HEK293 (cell line): ENCODE measurements around the gene PLK5.

Experiments used
- CTCF ChIA-PET: fragments of 350-600 bp; formaldehyde crosslinking; extraction: SDS; loops from one replicate; lab custom pipeline; 2021; ENCODE audit warnings: antibody characterized with exemption; lab: Yijun Ruan, JAX
- POLR2A ChIA-PET: fragments of 300-600 bp; formaldehyde crosslinking; extraction: SDS; loops from one replicate; lab custom pipeline; 2020; ENCODE audit warnings: antibody characterized with exemption, inconsistent platforms; lab: Yijun Ruan, JAX
- H3K27ac ChIP-seq: fragments of 200-500 bp; sonication (Bioruptor generic); 2 replicates; pipeline ENCODE4 v1.5.1; 2014; ENCODE audit warnings: low read depth, low read length, control low read depth, inconsistent platforms; ENCODE audit errors: extremely low read depth
- H3K36me3 ChIP-seq, 2 experiments: fragments of 200-500 bp in 1 of 2; sonication (Bioruptor generic) in 1 of 2; 1 replicate in 1 of 2; 2 replicates in 1 of 2; pipeline ENCODE4 v1.5.1; 2014 to 2017; ENCODE audit warnings: inconsistent platforms in 2 of 2, low read length in 2 of 2; ENCODE audit not compliant: control insufficient read depth in 2 of 2, insufficient read depth in 1 of 2
- H3K4me1 ChIP-seq: fragments of 200-500 bp; sonication (Bioruptor generic); 2 replicates; pipeline ENCODE4 v1.5.1; 2014; ENCODE audit warnings: mild to moderate bottlenecking, low read length, inconsistent platforms; ENCODE audit not compliant: control insufficient read depth, insufficient read depth
- H3K4me3 ChIP-seq: 2 replicates; pipeline ENCODE4 v1.5.1; 2011; ENCODE audit warnings: low read depth, mild to moderate bottlenecking, control low read depth, low read length, moderate library complexity
- H3K9me3 ChIP-seq: fragments of 200-500 bp; sonication (Bioruptor generic); 2 replicates; pipeline ENCODE4 v1.5.1; 2014; ENCODE audit warnings: low read depth, low read length, inconsistent platforms; ENCODE audit not compliant: control insufficient read depth, insufficient read depth
- ELK4 ChIP-seq: IDR thresholded peaks from 2 replicates; pipeline ENCODE4 v1.6.1; 2011; ENCODE audit warnings: mild to moderate bottlenecking, low read depth, low read length, borderline replicate concordance
- GLIS2 ChIP-seq: fragments of 450-650 bp; formaldehyde crosslinking; IDR thresholded peaks from 2 replicates; pipeline ENCODE4 v1.5.1; 2016; ENCODE audit warnings: missing biosample characterization, missing genetic modification characterization
- IKZF3 ChIP-seq: fragments of 450-650 bp; IDR thresholded peaks from 2 replicates; pipeline ENCODE4 v1.5.0; 2018; ENCODE audit warnings: missing biosample characterization, mild to moderate bottlenecking, missing genetic modification characterization, moderate library complexity
- KLF1 ChIP-seq: fragments of 450-650 bp; formaldehyde crosslinking; IDR thresholded peaks from 2 replicates; pipeline ENCODE4 v1.5.1; 2016; ENCODE audit warnings: missing biosample characterization, missing genetic modification characterization
- MZF1 ChIP-seq: fragments of 450-650 bp; formaldehyde crosslinking; IDR thresholded peaks from 2 replicates; pipeline ENCODE4 v1.5.1; 2017; ENCODE audit warnings: missing biosample characterization, missing genetic modification characterization, borderline replicate concordance
- OSR2 ChIP-seq: fragments of 450-650 bp; formaldehyde crosslinking; IDR thresholded peaks from 2 replicates; pipeline ENCODE4 v1.5.1; 2016; ENCODE audit warnings: missing biosample characterization, missing genetic modification characterization
- PRDM10 ChIP-seq: fragments of 450-650 bp; formaldehyde crosslinking; IDR thresholded peaks from 2 replicates; pipeline ENCODE4 v1.5.1; 2016; ENCODE audit warnings: missing biosample characterization, missing genetic modification characterization
- RBAK ChIP-seq: fragments of 450-650 bp; formaldehyde crosslinking; IDR thresholded peaks from 2 replicates; pipeline ENCODE4 v1.5.1; 2016; ENCODE audit warnings: missing biosample characterization, missing genetic modification characterization
- SP7 ChIP-seq: fragments of 450-650 bp; formaldehyde crosslinking; IDR thresholded peaks from 2 replicates; pipeline ENCODE4 v1.5.1; 2016; ENCODE audit warnings: missing biosample characterization, missing genetic modification characterization
- TRIM28 ChIP-seq: IDR thresholded peaks from 2 replicates; pipeline ENCODE4 v1.6.1; 2011; ENCODE audit warnings: low read length, control low read depth, borderline replicate concordance
- ZBTB26 ChIP-seq: fragments of 450-650 bp; formaldehyde crosslinking; optimal IDR thresholded peaks from 2 replicates; pipeline ENCODE3; 2016; ENCODE audit warnings: missing biosample characterization, mild to moderate bottlenecking, missing genetic modification characterization
- ZBTB7A ChIP-seq: fragments of 450-650 bp; formaldehyde crosslinking; IDR thresholded peaks from 2 replicates; pipeline ENCODE4 v1.5.1; 2016; ENCODE audit warnings: low read depth, missing biosample characterization, missing genetic modification characterization
- ZFP37 ChIP-seq: fragments of 450-650 bp; formaldehyde crosslinking; IDR thresholded peaks from 2 replicates; pipeline ENCODE4 v1.5.1; 2016; ENCODE audit warnings: missing biosample characterization, missing genetic modification characterization
- ZFP41 ChIP-seq: fragments of 450-650 bp; formaldehyde crosslinking; IDR thresholded peaks from 2 replicates; pipeline ENCODE4 v1.5.1; 2016; ENCODE audit warnings: missing biosample characterization, missing genetic modification characterization, borderline replicate concordance
- ZNF114 ChIP-seq: fragments of 450-650 bp; formaldehyde crosslinking; IDR thresholded peaks from 2 replicates; pipeline ENCODE4 v1.5.0; 2017; ENCODE audit warnings: missing biosample characterization, missing genetic modification characterization
- ZNF184 ChIP-seq: fragments of 450-650 bp; IDR thresholded peaks from 2 replicates; pipeline ENCODE4 v1.5.1; 2018; ENCODE audit warnings: missing biosample characterization, mild to moderate bottlenecking, missing genetic modification characterization
- ZNF223 ChIP-seq: fragments of 450-650 bp; formaldehyde crosslinking; IDR thresholded peaks from 2 replicates; pipeline ENCODE4 v1.5.1; 2016; ENCODE audit warnings: missing biosample characterization, missing genetic modification characterization
- ZNF280C ChIP-seq: fragments of 450-650 bp; formaldehyde crosslinking; IDR thresholded peaks from 2 replicates; pipeline ENCODE4 v1.5.1; 2016; ENCODE audit warnings: missing biosample characterization, missing genetic modification characterization
- ZNF433 ChIP-seq: fragments of 450-650 bp; formaldehyde crosslinking; IDR thresholded peaks from 2 replicates; pipeline ENCODE4 v1.5.1; 2016; ENCODE audit warnings: missing biosample characterization, missing genetic modification characterization, low read depth
- ZNF544 ChIP-seq: fragments of 450-650 bp; formaldehyde crosslinking; IDR thresholded peaks from 2 replicates; pipeline ENCODE4 v1.5.0; 2017; ENCODE audit warnings: missing biosample characterization, missing genetic modification characterization
- ZNF548 ChIP-seq: fragments of 450-650 bp; formaldehyde crosslinking; IDR thresholded peaks from 2 replicates; pipeline ENCODE4 v1.5.1; 2016; ENCODE audit warnings: missing biosample characterization, missing genetic modification characterization
- ZNF549 ChIP-seq: fragments of 450-650 bp; IDR thresholded peaks from 2 replicates; pipeline ENCODE4 v1.5.1; 2018; ENCODE audit warnings: missing biosample characterization, missing genetic modification characterization, mild to moderate bottlenecking, inconsistent platforms, moderate library complexity
- ZNF585B ChIP-seq: fragments of 450-650 bp; formaldehyde crosslinking; IDR thresholded peaks from 2 replicates; pipeline ENCODE4 v1.5.1; 2016; ENCODE audit warnings: missing biosample characterization, missing genetic modification characterization
- ZNF600 ChIP-seq: fragments of 450-650 bp; formaldehyde crosslinking; IDR thresholded peaks from 2 replicates; pipeline ENCODE4 v1.5.1; 2016; ENCODE audit warnings: missing biosample characterization, missing genetic modification characterization
- ZNF660 ChIP-seq: fragments of 450-650 bp; IDR thresholded peaks from 2 replicates; pipeline ENCODE4 v1.5.1; 2018; ENCODE audit warnings: missing biosample characterization, mild to moderate bottlenecking, missing genetic modification characterization
- ZNF664 ChIP-seq: fragments of 450-650 bp; formaldehyde crosslinking; IDR thresholded peaks from 2 replicates; pipeline ENCODE4 v1.5.1; 2016; ENCODE audit warnings: missing biosample characterization, missing genetic modification characterization
- ZNF76 ChIP-seq: fragments of 450-650 bp; formaldehyde crosslinking; IDR thresholded peaks from 2 replicates; pipeline ENCODE4; 2016; ENCODE audit warnings: low read depth, missing biosample characterization, missing genetic modification characterization, borderline replicate concordance
- ZNF785 ChIP-seq: fragments of 450-650 bp; formaldehyde crosslinking; IDR thresholded peaks from 2 replicates; pipeline ENCODE4 v1.5.1; 2016; ENCODE audit warnings: missing biosample characterization, missing genetic modification characterization
- ZNF792 ChIP-seq: fragments of 450-650 bp; formaldehyde crosslinking; IDR thresholded peaks from 2 replicates; pipeline ENCODE4 v1.5.1; 2016; ENCODE audit warnings: missing biosample characterization, missing genetic modification characterization
- ZNF843 ChIP-seq: fragments of 450-650 bp; formaldehyde crosslinking; IDR thresholded peaks from 2 replicates; pipeline ENCODE4 v1.5.1; 2016; ENCODE audit warnings: missing biosample characterization, missing genetic modification characterization
- ZSCAN23 ChIP-seq: fragments of 450-650 bp; formaldehyde crosslinking; IDR thresholded peaks from 2 replicates; pipeline ENCODE4 v1.5.1; 2016; ENCODE audit warnings: missing biosample characterization, missing genetic modification characterization

PLK5 gene

DNA sequence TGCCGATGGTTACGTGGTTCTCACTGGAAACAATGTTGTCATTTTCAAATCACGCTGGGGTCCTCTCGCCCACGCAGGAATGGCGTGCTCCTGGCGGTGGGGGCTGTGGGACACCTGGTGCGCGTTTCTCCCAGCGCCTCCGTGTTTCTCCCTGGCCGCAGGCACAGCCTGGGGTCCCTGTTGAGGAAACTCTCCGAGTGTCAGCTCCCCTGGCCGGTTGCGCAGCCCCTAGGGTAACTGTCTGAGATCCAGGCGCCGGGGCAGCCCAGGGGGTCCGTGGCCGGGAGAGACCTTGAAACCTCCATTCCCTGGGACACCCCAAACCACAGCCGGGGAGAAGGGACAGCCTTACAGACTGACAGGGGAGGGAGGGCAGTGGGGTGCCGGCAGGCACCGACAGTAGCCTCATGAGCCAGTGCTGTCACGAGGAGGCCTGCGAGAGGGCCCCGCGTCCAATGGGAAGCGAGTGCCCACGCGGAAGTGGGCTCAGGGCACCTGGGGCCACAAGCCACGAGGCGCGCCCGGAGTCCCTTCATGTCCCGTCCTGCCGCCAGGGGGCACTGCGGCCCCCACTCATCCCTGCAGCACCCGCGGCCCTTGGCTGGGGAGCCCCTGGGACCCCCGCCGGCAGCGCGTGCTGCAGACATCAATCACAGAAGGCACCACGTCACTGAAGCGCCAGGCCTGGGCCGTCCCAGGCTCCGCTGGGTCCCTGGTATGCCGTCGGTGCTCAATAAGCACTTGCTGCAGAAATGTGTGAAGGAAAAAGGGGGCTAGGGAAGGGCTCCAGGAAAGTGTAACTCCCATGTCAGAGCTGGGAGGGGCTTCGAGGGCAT, 20.6 kb upstream of the PLK5 start:
- Histone ChIP-seq H3K4me1 (peaks cover 3% of the 10 kb centered on the region; the same call in 1 of the 2 replicates), H3K36me3 (no peaks in the 10 kb centered on the region), H3K9me3 (no peaks in the 10 kb centered on the region), H3K27ac (no peak overlapping the region; the same call in 1 of the 2 replicates), H3K4me3 (no peak overlapping the region)
- POLR2A ChIA-PET, result no interaction called here
- CTCF ChIA-PET, result interaction anchor here (0.6 to 1.5 kb wide), 11 partner anchors 9 to 473 kb away, joined by 3 to 11 read pairs (median 3); partner anchors contain the start of genes PCSK4 and REEP6
- TF ChIP-seq ZNF280C (tag by site-specific recombination), result no peak
- TF ChIP-seq ZNF549, result no peak
- peak; percentile 69 for TF ChIP-seq ZBTB26
- TF ChIP-seq ZSCAN23 (tag by site-specific recombination), result no peak
- TF ChIP-seq ZNF548 (tag by site-specific recombination), result no peak
- no peak for TF ChIP-seq ZNF792 (tag by site-specific recombination)
- TF ChIP-seq ZNF843 (tag by site-specific recombination), result peak; percentile 31; the same call in 1 of the 2 replicates
- peak; percentile 61; the same call in 1 of the 2 replicates for TF ChIP-seq ZNF660 (tag by site-specific recombination)
- no peak for TF ChIP-seq ELK4
- no peak for TF ChIP-seq TRIM28
- TF ChIP-seq ZNF785 (tag by site-specific recombination), result peak; percentile 91
- no peak for TF ChIP-seq ZNF585B (tag by site-specific recombination)
- 0 out of 2 replicates have a peak, but pooled peaks have one; percentile 45 for TF ChIP-seq ZFP37 (tag by site-specific recombination)
- peak; percentile 30; the same call in 1 of the 2 replicates for TF ChIP-seq IKZF3 (tag by site-specific recombination)
- peak; percentile 90 for TF ChIP-seq ZNF76 (tag by site-specific recombination)
- TF ChIP-seq ZNF664 (tag by site-specific recombination), result no peak
- no peak for TF ChIP-seq ZNF433 (tag by site-specific recombination)
- no peak for TF ChIP-seq PRDM10 (tag by site-specific recombination)
- no peak for TF ChIP-seq RBAK (tag by site-specific recombination)
- TF ChIP-seq MZF1 (tag by site-specific recombination), result no peak
- TF ChIP-seq ZFP41 (tag by site-specific recombination), result no peak
- peak; percentile 87 for TF ChIP-seq GLIS2 (tag by site-specific recombination)
- TF ChIP-seq ZNF223 (tag by site-specific recombination), result peak; percentile 91
- no peak for TF ChIP-seq ZNF114 (tag by site-specific recombination)
- no peak for TF ChIP-seq ZNF600 (tag by site-specific recombination)
- TF ChIP-seq SP7 (tag by site-specific recombination), result peak; percentile 62
- TF ChIP-seq ZNF544 (tag by site-specific recombination), result no peak
- peak; percentile 27; the same call in 1 of the 2 replicates for TF ChIP-seq KLF1
- 0 out of 2 replicates have a peak, but pooled peaks have one; percentile 49 for TF ChIP-seq ZNF184
- TF ChIP-seq OSR2 (tag by site-specific recombination), result no peak
- TF ChIP-seq ZBTB7A (tag by site-specific recombination), result peak; percentile 55; the same call in 1 of the 2 replicates
